Keratinocyte (primary cell): ENCODE data around the gene APBB3. TPM values are rescaled to one million over a fixed set of nuclear protein-coding genes. Genes with fewer than 3 reads are reported as not detected.

Experiments used
- DNase-seq: peaks from one replicate; pipeline ENCODE4 v3.0.0-alpha.2; 2011; ENCODE audit warnings: low read depth, missing footprints, low spot score
- FAIRE-seq: peaks from 2 replicates; lab custom pipeline; 2011; peaks lifted over from hg19 to GRCh38; lab: Jason Lieb, UNC
- H2AFZ ChIP-seq: 2 replicates; pipeline ENCODE4 v1.6.0; 2012; ENCODE audit warnings: low read length, control low read depth, inconsistent platforms; ENCODE audit not compliant: control insufficient read depth
- H3K27ac ChIP-seq: 2 replicates; pipeline ENCODE4 v1.5.1; 2011; ENCODE audit warnings: low read length; ENCODE audit not compliant: control insufficient read depth, insufficient read depth
- H3K27me3 ChIP-seq: 3 replicates; pipeline ENCODE4 v1.6.0; 2011; ENCODE audit warnings: low read length; ENCODE audit not compliant: control insufficient read depth, insufficient read depth; ENCODE audit errors: extremely low read depth
- H3K36me3 ChIP-seq, 2 experiments: 2 replicates in 1 of 2; 3 replicates in 1 of 2; pipeline ENCODE4 v1.5.1; 2011; ENCODE audit warnings: low read length in 2 of 2, mild to moderate bottlenecking in 1 of 2; ENCODE audit not compliant: control insufficient read depth in 2 of 2, insufficient read depth in 2 of 2; ENCODE audit errors: extremely low read depth in 1 of 2
- H3K4me1 ChIP-seq: 3 replicates; pipeline ENCODE4 v1.5.1; 2011; ENCODE audit warnings: low read length; ENCODE audit not compliant: control insufficient read depth, insufficient read depth; ENCODE audit errors: extremely low read depth
- H3K4me2 ChIP-seq: 3 replicates; pipeline ENCODE4 v1.6.0; 2011; ENCODE audit warnings: low read depth, low read length; ENCODE audit not compliant: control insufficient read depth, insufficient read depth; ENCODE audit errors: extremely low read depth
- H3K4me3 ChIP-seq, 3 experiments: fragments of 200-600 bp in 1 of 3; sonication (generic) in 1 of 3; 2 replicates in 2 of 3; 3 replicates in 1 of 3; pipeline ENCODE4 v1.5.1; 2011 to 2016; ENCODE audit warnings: low read length in 3 of 3, mild to moderate bottlenecking in 3 of 3, control low read depth in 2 of 3, inconsistent platforms in 1 of 3, low read depth in 1 of 3, mixed read lengths in 1 of 3, mixed run types in 1 of 3, moderate library complexity in 1 of 3; ENCODE audit not compliant: control insufficient read depth in 2 of 3, insufficient read depth in 2 of 3; ENCODE audit errors: extremely low read depth in 1 of 3
- H3K79me2 ChIP-seq: 2 replicates; pipeline ENCODE4 v1.6.0; 2012; ENCODE audit warnings: low read length; ENCODE audit not compliant: control insufficient read depth, insufficient read depth
- H3K9ac ChIP-seq: 3 replicates; pipeline ENCODE4 v1.6.0; 2011; ENCODE audit warnings: low read length; ENCODE audit not compliant: control insufficient read depth, insufficient read depth; ENCODE audit errors: extremely low read depth
- H3K9me1 ChIP-seq: 3 replicates; pipeline ENCODE4 v1.6.0; 2011; ENCODE audit warnings: low read length; ENCODE audit not compliant: control insufficient read depth, insufficient read depth; ENCODE audit errors: extremely low read depth
- H3K9me3 ChIP-seq: 2 replicates; pipeline ENCODE4 v1.5.1; 2012; ENCODE audit warnings: low read depth, low read length; ENCODE audit not compliant: control insufficient read depth
- H4K20me1 ChIP-seq: 3 replicates; pipeline ENCODE4 v1.6.0; 2011; ENCODE audit warnings: low read length; ENCODE audit not compliant: control insufficient read depth, insufficient read depth; ENCODE audit errors: extremely low read depth
- CTCF ChIP-seq, 3 experiments: IDR thresholded peaks in 1 of 3; conservative IDR thresholded peaks in 1 of 3; optimal IDR thresholded peaks in 1 of 3; 2 replicates in 2 of 3; 3 replicates in 1 of 3; pipeline versions ENCODE3 to v1.5.1; 2011; ENCODE audit warnings: low read length in 3 of 3, mild to moderate bottlenecking in 3 of 3, moderate library complexity in 2 of 3, control low read depth in 1 of 3, inconsistent platforms in 1 of 3; ENCODE audit not compliant: insufficient read depth in 2 of 3; ENCODE audit errors: extremely low read depth in 1 of 3
- EZH2 ChIP-seq: IDR thresholded peaks from one replicate; pipeline ENCODE4 v1.6.1; 2012; ENCODE audit warnings: inconsistent platforms, mild to moderate bottlenecking, low read length, moderate library complexity
- dilution Hi-C: fragments of 300-500 bp; cut with MboI; formaldehyde crosslinking; loops from one replicate; pipeline ENCODE4 v1.7.0; 2020; ENCODE audit warnings: low sequenced_read_pairs; ENCODE audit not compliant: extremely low pct_ligation_motif_present
- polyA plus RNA-seq, 5 experiments: library from polyadenylated mRNA; depleted of rRNA in 3 of 5; stranded (reverse) in 3 of 5; stranded (forward) in 1 of 5; unstranded in 1 of 5; fragments of >200 nt; gene quantifications; 1 replicate in 1 of 5; 2 replicates in 3 of 5; 3 replicates in 1 of 5; pipeline versions ENCODE4 v1.2.1 to v1.2.3, GENCODE V29; 2011 to 2012; ENCODE audit warnings: missing spikeins in 2 of 5, low read depth in 1 of 5, low replicate concordance in 1 of 5
- small RNA-seq, 3 experiments: library from RNA; depleted of rRNA; stranded (forward); fragments of <200 nt; gene quantifications; one replicate each; pipeline ENCODE3, GENCODE V24; 2012; ENCODE audit warnings: low read depth in 3 of 3, low replicate concordance in 1 of 3; ENCODE audit not compliant: insufficient read length in 3 of 3

APBB3 gene
- polyA plus RNA-seq, 1 donor (not counting 4 experiments of a cell fraction or from before 2014, with no cell fraction given) = 7.1 TPM

GRCh38 chr5:140513124-140513523 lies 51.3 kb downstream of the APBB3 start:
- no peaks in the 10 kb centered on the region for H3K9me1 ChIP-seq
- TF ChIP-seq EZH2 (no peak), CTCF (optimal IDR thresholded peaks at IDR 0.05 in 1 of 3, IDR thresholded peaks at IDR 0.05 in 1 of 3, conservative IDR thresholded peaks at IDR 0.05 in 1 of 3; ENCODE audit: extremely low read depth in 1 of 3, insufficient read depth in 2 of 3, low read length in 3 of 3) (no peak)
- no peaks in the 10 kb centered on the region for H3K27me3 ChIP-seq
- H4K20me1 ChIP-seq = no peaks in the 10 kb centered on the region
- H3K9ac ChIP-seq = no peak overlapping the region
- DNase-seq (no peak), FAIRE-seq (no peak)
- H3K9me3 ChIP-seq = no peaks in the 10 kb centered on the region
- H3K36me3 ChIP-seq = peaks cover 10 to 11% of the 10 kb centered on the region in 2 experiments
- no peaks in the 10 kb centered on the region for H3K4me1 ChIP-seq
- H3K4me3 ChIP-seq = no peak overlapping the region
- dilution Hi-C loops = no loop called here
- H3K27ac ChIP-seq = no peak overlapping the region
- H3K79me2 ChIP-seq = no peaks in the 10 kb centered on the region
- H2AFZ ChIP-seq = no peak overlapping the region
- no peak overlapping the region for H3K4me2 ChIP-seq

- H2AFZ ChIP-seq = no peak overlapping the region
- H3K9me1 ChIP-seq = no peaks in the 10 kb centered on the region
- H3K9ac ChIP-seq = no peak overlapping the region
- no peak overlapping the region for H3K27ac ChIP-seq
- TF ChIP-seq CTCF (optimal IDR thresholded peaks at IDR 0.05 in 1 of 3, IDR thresholded peaks at IDR 0.05 in 1 of 3, conservative IDR thresholded peaks at IDR 0.05 in 1 of 3; ENCODE audit: extremely low read depth in 1 of 3, insufficient read depth in 2 of 3, low read length in 3 of 3) (no peak), EZH2 (no peak)
- H3K4me1 ChIP-seq = no peaks in the 10 kb centered on the region
- no peak for DNase-seq
- FAIRE-seq = no peak
- H3K36me3 ChIP-seq = peaks cover 13 to 19% of the 10 kb centered on the region in 2 experiments
- H3K9me3 ChIP-seq = no peaks in the 10 kb centered on the region
- no peak overlapping the region for H3K4me2 ChIP-seq
- H3K79me2 ChIP-seq = no peaks in the 10 kb centered on the region
- no peaks in the 10 kb centered on the region for H3K27me3 ChIP-seq
- dilution Hi-C loops = no loop called here
- no peak overlapping the region for H3K4me3 ChIP-seq
- H4K20me1 ChIP-seq = no peaks in the 10 kb centered on the region
Observed at GRCh38 chr5:140509898-140510297, 54.5 kb downstream of the APBB3 start.

Small RNAs within 50 kb of the gene (small RNA-seq; reads per million reads assigned to genes)
- gene RF00279 (0 reads per million in 3 experiments), gene RF00443 (0 reads per million in 3 experiments)

Other genes starting within 250 kb of the APBB3 start
- 29.0 to 53.1 TPM (median 34.2 TPM) in 3 replicates for gene HBEGF, start 218.0 kb downstream of the APBB3 start, polyA plus RNA-seq
- gene SLC4A9, start 204.4 kb downstream of the APBB3 start, polyA plus RNA-seq = 0.04 to 0.14 TPM (median 0.07 TPM) in 3 replicates
- gene ANKHD1, start 162.8 kb downstream of the APBB3 start, polyA plus RNA-seq = 39.5 to 65.9 TPM (median 54.3 TPM) in 3 replicates
- gene EIF4EBP3, start 16.9 kb downstream of the APBB3 start, polyA plus RNA-seq = 4.9 to 7.7 TPM (median 5.2 TPM) in 3 replicates
- gene SRA1, start 7.1 kb downstream of the APBB3 start, polyA plus RNA-seq = 19.3 to 48.3 TPM (median 32.4 TPM) in 3 replicates
- gene SLC35A4, start 230 bp upstream of the APBB3 start, polyA plus RNA-seq = 63.1 to 95.7 TPM (median 63.5 TPM) in 3 replicates
- 0.06 to 0.19 TPM (median 0.18 TPM) in 3 replicates for gene CD14, start 68.6 kb upstream of the APBB3 start, polyA plus RNA-seq
- 7.6 to 9.2 TPM (median 7.9 TPM) in 3 replicates for gene TMCO6, start 74.9 kb upstream of the APBB3 start, polyA plus RNA-seq
- gene NDUFA2, start 83.0 kb upstream of the APBB3 start, polyA plus RNA-seq = 65.6 to 143 TPM (median 101 TPM) in 3 replicates
- 76.4 to 119 TPM (median 118 TPM) in 3 replicates for gene IK, start 83.2 kb upstream of the APBB3 start, polyA plus RNA-seq
- 21.6 to 29.3 TPM (median 22.1 TPM) in 3 replicates for gene WDR55, start 100.3 kb upstream of the APBB3 start, polyA plus RNA-seq
- gene DND1, start 109.0 kb upstream of the APBB3 start, polyA plus RNA-seq = 0.22 to 0.48 TPM (median 0.23 TPM) in 3 replicates
- gene HARS1, start 126.8 kb upstream of the APBB3 start, polyA plus RNA-seq = 72.0 to 115 TPM (median 87.8 TPM) in 3 replicates
- 36.8 to 44.5 TPM (median 40.3 TPM) in 3 replicates for gene HARS2, start 126.9 kb upstream of the APBB3 start, polyA plus RNA-seq
- gene ZMAT2, start 135.8 kb upstream of the APBB3 start, polyA plus RNA-seq = 47.1 to 75.0 TPM (median 49.2 TPM) in 3 replicates
- gene PCDHA1, start 221.5 kb upstream of the APBB3 start, polyA plus RNA-seq = 0.03 to 0.07 TPM (median 0.06 TPM) in 3 replicates
- gene PCDHA2, start 230.3 kb upstream of the APBB3 start, polyA plus RNA-seq = 0.01 TPM in 1 of 3 replicates, not detected in the others
- 0.01 to 0.02 TPM in 2 of 3 replicates, not detected in the other for gene PCDHA3, start 236.5 kb upstream of the APBB3 start, polyA plus RNA-seq
- 0.01 to 0.15 TPM (median 0.07 TPM) in 3 replicates for gene PCDHA4, start 242.5 kb upstream of the APBB3 start, polyA plus RNA-seq